ENCODE data around the gene ARHGAP45. TPM values are rescaled to one million over a fixed set of nuclear protein-coding genes. Genes with fewer than 3 reads are reported as not detected.
A peak's percentile ranks its signal among the peaks of the same experiment; 100 is the strongest.

The ARHGAP45 gene
- total and polyA plus RNA-seq, 2 experiments from 2014 or later, result 24.7 to 71.8 TPM

- no peak for TF ChIP-seq ETS1 (IDR thresholded peaks at IDR 0.05)
- TF ChIP-seq CREB1 (CRISPR knock-in tag; IDR thresholded peaks at IDR 0.05; ENCODE audit: low read depth), result no peak
- TF ChIP-seq STAT1 (IDR thresholded peaks at IDR 0.05; ENCODE audit: unreplicated experiment), result no peak
- no peak for TF ChIP-seq EZH2 (IDR thresholded peaks at IDR 0.05; ENCODE audit: low read depth, unreplicated experiment)
- TF ChIP-seq NANOG (IDR thresholded peaks at IDR 0.05; ENCODE audit: borderline replicate concordance), result no peak
These were observed 48.6 kb upstream of the ARHGAP45 start (continued) for GRCh38 chr19:1018393-1018792.

- Histone ChIP-seq H3K4me1 (ENCODE audit: insufficient read depth) (peaks cover 8% of the 10 kb centered on the region; the same call in 1 of the 2 replicates), H3K36me3 (ENCODE audit: insufficient read depth) (no peaks in the 10 kb centered on the region), H2AFZ (no peak overlapping the region), H3K79me2 (replicated peaks; ENCODE audit: insufficient read depth) (peaks cover 65% of the 10 kb centered on the region), H3K9me2 (ENCODE audit: insufficient read depth) (no peaks in the 10 kb centered on the region), H3K4me3 (peak overlapping the region; percentile 91), H3K27me3 (ENCODE audit: insufficient read depth) (no peaks in the 10 kb centered on the region), H3F3A (replicated peaks; ENCODE audit: low read depth) (peaks cover 14% of the 10 kb centered on the region; the same call in 1 of the 2 replicates), H3K27ac (ENCODE audit: low read depth) (no peak overlapping the region), H4K20me1 (replicated peaks; ENCODE audit: insufficient read depth) (peaks cover 15% of the 10 kb centered on the region), H3K4me2 (peak overlapping the region; percentile 87)
- Mint-ChIP-seq H3K9me3 (peaks cover 3% of the 10 kb centered on the region; the same call in 2 of the 3 replicates), H3K27me3 (ENCODE audit: insufficient read depth, low read depth, poor library complexity) (peaks cover 16% of the 10 kb centered on the region), H3K27ac (no peak overlapping the region), H3K36me3 (ENCODE audit: low read depth) (peaks cover 2% of the 10 kb centered on the region; the same call in 2 of the 3 replicates), H3K4me1 (peaks cover 26% of the 10 kb centered on the region), H3K4me3 (peak overlapping the region; percentile 94)
- DNase-seq (ENCODE audit: low spot score) (no peak), ATAC-seq (no peak)
- no peak for TF ChIP-seq REST (IDR thresholded peaks at IDR 0.05; ENCODE audit: unreplicated experiment)
- no peak for TF ChIP-seq ZNF462 (CRISPR knock-in tag; IDR thresholded peaks at IDR 0.05)
- TF ChIP-seq ZNF114 (CRISPR knock-in tag; IDR thresholded peaks at IDR 0.05), result no peak
- no peak for TF ChIP-seq EZH2phosphoT487 (IDR thresholded peaks at IDR 0.05; ENCODE audit: unreplicated experiment)
- TF ChIP-seq EZH2 (IDR thresholded peaks at IDR 0.05; ENCODE audit: low read depth, unreplicated experiment), result no peak
- no peak for TF ChIP-seq JUNB (IDR thresholded peaks at IDR 0.05; ENCODE audit: unreplicated experiment)
- no peak for TF ChIP-seq ZNF331 (CRISPR knock-in tag; IDR thresholded peaks at IDR 0.05; ENCODE audit: low read depth)
- no peak for TF ChIP-seq CTCF (conservative IDR thresholded peaks at IDR 0.05; ENCODE audit: low read depth in 2 of 2)
- TF ChIP-seq CREB1 (CRISPR knock-in tag; IDR thresholded peaks at IDR 0.05; ENCODE audit: low read depth), result no peak
These were observed 47.9 kb upstream of the ARHGAP45 start for GRCh38 chr19:1018932-1019615.
